GM19043 (cell line): ENCODE results near the gene CDK18.
"Not testable (repeated sequence)": the region's sequence is repeated elsewhere in the genome, so short reads cannot be mapped to it uniquely, and the experiment has no call there.

Source experiments
- ATAC-seq: cut with Tn5 transposase; IDR thresholded peaks from one replicate; pipeline ENCODE4 v1.9.1; 2021; ENCODE audit warnings: low read depth; ENCODE audit not compliant: unreplicated experiment

The CDK18 gene

GRCh38 chr1:205504311-205505075, at the start of gene CDK18:
Gene CDK18, plus strand, starts transcription at chr1:205504669. Its CDS starts 18,499 bp downstream, at chr1:205523168.
- ATAC-seq = no peak

- ATAC-seq = no peak
Measured at GRCh38 chr1:205454903-205455335, 49.5 kb upstream of the CDK18 start.

- ATAC-seq = no peak
Measured at GRCh38 chr1:205455581-205456382, 48.7 kb upstream of the CDK18 start, which contains the start of gene BLACAT1. Gene BLACAT1, minus strand, starts transcription at chr1:205456045.

GRCh38 chr1:205456383-205456867, 48.0 kb upstream of the CDK18 start:
- no peak for ATAC-seq

DNA sequence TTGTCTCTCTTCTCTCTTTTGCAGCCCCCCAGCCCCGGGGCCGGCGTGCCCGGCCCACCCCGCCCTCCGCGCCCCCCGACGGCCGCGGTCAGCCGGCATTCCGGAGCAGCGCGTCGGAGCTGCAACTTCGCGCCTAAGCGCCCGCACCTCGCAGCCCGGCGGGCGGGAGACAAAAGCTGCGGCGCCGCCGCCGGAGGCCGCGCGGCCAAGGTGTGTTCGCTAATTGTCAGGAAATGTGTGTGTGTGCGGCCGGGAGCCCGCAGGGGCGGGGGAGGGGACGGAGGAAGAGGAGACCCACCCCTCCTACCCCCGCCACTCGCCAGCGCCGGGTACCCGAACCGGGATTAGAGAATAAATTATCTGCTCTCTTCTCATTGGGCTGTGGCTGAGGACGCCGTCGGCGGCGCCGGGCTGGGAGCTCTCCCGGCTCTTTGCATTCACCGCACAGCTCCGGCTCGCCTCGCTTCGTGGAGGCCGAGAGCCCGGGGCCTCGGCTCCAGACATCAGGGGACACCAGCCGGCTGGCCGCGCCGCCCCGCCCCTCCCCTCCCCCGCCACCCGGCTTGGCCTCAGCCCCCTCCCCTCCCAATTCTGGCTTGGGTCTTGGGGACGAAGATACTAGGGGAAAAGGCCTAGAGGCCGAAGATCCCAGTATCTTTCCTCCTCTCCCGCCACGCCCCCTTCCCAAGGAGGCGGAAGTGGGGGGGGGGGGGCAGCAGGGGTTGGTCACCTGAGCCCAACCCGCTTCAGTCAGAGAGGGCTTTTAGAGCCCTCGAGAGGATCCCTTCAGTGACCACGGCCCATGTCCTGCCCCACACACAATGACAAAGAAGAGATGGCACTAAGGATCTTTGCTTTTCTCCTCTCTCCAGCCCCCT, 47.4 kb upstream of the CDK18 start:
- no peak for ATAC-seq

DNA sequence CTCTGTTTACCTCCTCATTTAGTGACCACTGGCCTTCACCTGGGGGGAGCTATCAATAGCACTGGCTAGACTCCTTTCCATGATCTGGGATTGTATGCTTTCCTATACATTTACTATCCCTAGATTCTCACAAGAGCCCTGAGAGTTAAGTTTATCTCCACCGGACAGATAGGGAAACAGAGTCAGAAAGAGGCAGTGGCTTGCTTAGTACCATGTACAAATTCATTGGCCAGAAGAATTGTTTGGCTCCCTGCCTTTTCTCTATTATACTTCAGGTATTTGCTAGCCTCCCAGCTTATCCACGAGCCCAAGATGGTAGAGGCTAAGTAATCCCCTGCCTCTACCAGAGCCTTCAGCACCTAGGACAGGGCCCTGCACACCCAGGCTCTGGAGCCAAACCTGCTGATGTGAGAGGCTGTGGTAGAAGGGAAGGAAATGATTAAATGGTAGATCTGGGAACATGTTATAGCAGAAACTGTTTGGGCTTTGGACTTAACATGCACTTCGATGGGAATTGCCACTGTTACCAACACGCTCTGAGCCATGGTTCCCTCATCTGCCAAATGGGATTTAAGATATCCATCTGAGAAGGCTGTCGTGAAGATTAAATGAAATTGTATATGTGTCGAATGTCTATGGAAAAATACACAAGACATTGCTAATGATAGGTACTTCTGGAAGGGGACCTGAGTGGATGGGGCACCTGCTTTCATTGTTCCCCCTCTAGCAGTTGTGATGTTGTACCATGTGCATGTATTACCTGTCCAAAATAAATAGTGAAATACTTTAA, 45.5 kb upstream of the CDK18 start:
- no peak for ATAC-seq

- ATAC-seq = no peak
Measured at GRCh38 chr1:205465392-205465791, 39.1 kb upstream of the CDK18 start.

DNA sequence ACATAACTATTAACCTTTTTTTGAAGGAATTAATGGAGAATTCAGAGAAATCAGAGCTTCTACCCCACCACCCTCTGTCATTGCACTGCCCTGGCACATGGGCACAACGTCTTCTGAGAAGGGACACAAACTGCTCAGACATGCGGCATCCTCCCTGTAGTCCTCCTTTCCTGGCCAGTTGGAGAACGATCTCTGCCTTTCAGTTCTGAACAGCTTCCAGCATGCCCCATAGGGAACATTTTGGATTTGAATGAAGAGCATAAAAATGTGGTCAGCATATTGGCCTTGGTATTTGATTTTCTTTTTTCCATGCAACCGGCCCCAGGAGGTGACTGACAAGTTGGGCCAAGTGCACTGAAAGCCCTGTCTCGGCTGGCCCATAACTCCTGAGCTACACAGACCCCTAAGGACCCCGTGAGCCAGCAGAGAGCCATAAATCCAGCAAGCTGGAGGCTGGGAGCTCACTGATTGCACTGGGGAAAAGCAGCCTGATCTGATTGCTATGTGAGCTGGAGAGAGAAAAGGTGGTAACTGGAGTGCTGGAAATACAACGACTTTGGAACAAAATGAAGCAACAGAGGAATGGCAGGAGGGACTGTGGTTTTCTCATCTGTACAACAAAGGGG, 37.8 kb upstream of the CDK18 start:
- ATAC-seq = no peak

- ATAC-seq = no peak
Measured at GRCh38 chr1:205470131-205470530, 34.3 kb upstream of the CDK18 start.

DNA sequence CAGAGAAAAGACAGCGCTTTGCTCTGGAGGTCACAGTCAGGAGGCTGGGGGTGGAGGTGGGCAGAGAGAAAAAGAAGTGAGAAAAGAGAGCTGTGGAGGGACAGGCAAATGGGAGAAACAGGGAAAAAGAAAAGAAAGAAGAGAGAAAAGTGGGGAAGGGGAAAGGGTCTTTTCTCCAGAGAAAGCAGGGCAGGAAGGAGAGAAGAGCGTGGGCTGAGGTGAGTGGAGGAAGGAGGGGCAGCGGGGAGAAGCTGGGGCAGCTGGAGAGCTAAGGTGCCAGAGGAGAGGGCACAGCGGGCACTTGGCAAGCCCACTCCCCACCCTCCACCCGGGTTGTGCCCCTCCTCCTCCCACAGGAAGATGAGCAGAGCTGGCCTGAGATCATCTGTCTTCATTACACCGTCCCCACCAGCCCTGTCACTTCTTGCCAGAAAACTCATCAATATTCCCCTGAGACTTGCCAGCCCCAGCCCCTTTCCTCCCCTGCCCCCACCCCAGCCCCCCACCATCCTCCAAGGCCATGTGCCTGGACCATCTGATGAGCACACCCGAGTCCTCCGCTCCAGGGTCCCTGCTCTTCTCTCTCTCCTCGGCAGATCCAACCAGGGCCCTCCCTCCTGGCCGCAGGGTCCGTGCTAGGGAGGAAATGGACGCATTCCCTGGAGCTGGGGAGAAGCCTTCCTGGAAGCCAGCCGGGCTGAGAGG, 31.6 kb upstream of the CDK18 start:
- ATAC-seq = no peak

DNA sequence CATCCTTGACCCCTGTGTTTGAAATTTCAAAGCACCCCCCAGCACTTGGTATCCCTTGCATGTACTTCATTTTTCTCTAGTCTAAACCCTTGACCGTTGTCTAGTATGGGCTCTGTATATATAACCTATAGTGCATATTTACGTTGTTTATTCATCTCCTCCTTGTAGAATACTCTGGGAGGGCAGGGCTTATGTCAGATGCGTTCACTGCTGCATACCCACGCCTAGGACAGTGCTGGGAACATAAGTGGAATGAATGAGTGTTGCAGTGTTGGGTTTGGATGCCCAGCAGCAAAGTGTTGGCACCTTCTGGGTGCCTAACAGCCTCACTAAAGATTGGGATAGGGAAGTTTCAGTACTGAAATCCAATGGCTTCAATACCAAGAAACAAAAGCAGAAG, 31.0 kb upstream of the CDK18 start:
- ATAC-seq = no peak

DNA sequence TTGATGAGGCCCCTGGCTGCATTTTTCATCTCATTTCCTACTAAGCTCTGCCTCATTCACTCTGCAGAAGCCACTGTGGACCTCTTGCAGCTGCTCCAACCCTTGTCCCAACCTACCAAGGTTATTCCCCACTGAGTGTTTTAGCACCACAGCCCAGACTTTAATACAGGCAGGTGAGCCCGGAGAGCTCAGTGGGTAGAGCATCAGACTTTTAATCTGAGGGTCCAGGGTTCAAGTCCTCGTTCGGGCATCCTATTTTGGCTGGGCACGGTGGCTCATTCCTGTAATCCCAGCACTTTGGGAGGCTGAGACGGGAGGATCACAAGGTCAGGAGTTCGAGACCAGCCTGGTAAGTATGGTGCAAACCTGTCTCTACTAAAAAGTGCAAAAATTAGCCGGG, 30.5 kb upstream of the CDK18 start:
- no peak for ATAC-seq

- no peak for ATAC-seq
Measured at GRCh38 chr1:205474571-205474970, 29.9 kb upstream of the CDK18 start.

GRCh38 chr1:205475855-205476254, 28.6 kb upstream of the CDK18 start:
- no peak for ATAC-seq

GRCh38 chr1:205476648-205477047, 27.8 kb upstream of the CDK18 start:
- no peak for ATAC-seq

- no peak for ATAC-seq
Measured at GRCh38 chr1:205477121-205477758, 27.2 kb upstream of the CDK18 start.

- no peak for ATAC-seq
Measured at GRCh38 chr1:205477759-205478247, 26.7 kb upstream of the CDK18 start.

DNA sequence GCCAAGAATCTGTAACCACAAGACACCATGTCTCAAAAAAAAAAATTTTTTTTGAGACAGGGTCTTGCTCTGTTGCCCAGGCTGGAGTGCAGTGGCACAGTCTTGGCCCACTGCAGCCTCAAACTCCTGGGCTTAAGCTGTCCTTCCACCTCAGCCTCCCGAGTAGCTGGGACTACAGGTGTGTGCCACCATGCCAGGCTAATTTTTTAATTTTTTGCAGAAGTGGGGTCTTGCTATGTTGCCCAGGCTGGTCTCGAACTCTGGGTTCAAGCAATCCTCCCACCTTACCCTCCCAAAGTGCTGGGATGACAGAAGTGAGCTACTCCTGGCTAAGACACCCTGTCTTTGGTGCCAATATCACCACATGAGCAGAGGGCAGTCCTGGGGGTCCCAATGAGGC, 25.5 kb upstream of the CDK18 start:
- not testable (repeated sequence) for ATAC-seq
